Neural progenitor cell (in vitro differentiated cells): ENCODE results near the gene TNNI3K. TPM values are rescaled to one million over a fixed set of nuclear protein-coding genes. Genes with fewer than 3 reads are reported as not detected.

ENCODE experiments used
- DNase-seq: peaks from one replicate; pipeline ENCODE4 v3.0.0-alpha.2; 2016; ENCODE audit warnings: low spot score
- H2AFZ ChIP-seq: fragments of 200-600 bp; sonication (generic); replicated peaks from 2 replicates; pipeline ENCODE4 v1.6.1; 2016; ENCODE audit warnings: antibody characterized with exemption
- H3F3A ChIP-seq: fragments of 200-600 bp; sonication (generic); 2 replicates; pipeline ENCODE4 v1.6.1; 2016; ENCODE audit warnings: antibody characterized with exemption, low read depth
- H3K27ac ChIP-seq: fragments of 200-600 bp; sonication (generic); 2 replicates; pipeline ENCODE4 v1.5.1; 2016; ENCODE audit warnings: mild to moderate bottlenecking
- H3K27me3 ChIP-seq: fragments of 200-600 bp; sonication (generic); 2 replicates; pipeline ENCODE4 v1.6.1; 2016; ENCODE audit warnings: mild to moderate bottlenecking, moderate library complexity
- H3K36me3 ChIP-seq: fragments of 200-600 bp; sonication (generic); 2 replicates; pipeline ENCODE4 v1.5.1; 2016
- H3K4me1 ChIP-seq: fragments of 200-600 bp; sonication (generic); 2 replicates; pipeline ENCODE4 v1.6.1; 2016; ENCODE audit warnings: mixed run types
- H3K4me2 ChIP-seq: fragments of 200-600 bp; sonication (generic); 2 replicates; pipeline ENCODE4 v1.6.1; 2016
- H3K4me3 ChIP-seq: fragments of 200-600 bp; sonication (generic); 2 replicates; pipeline ENCODE4 v1.5.1; 2016
- H3K79me2 ChIP-seq: fragments of 200-600 bp; sonication (generic); 2 replicates; pipeline ENCODE4 v1.6.1; 2016; ENCODE audit warnings: low read depth
- H3K9ac ChIP-seq: fragments of 200-600 bp; sonication (generic); 2 replicates; pipeline ENCODE4 v1.6.1; 2016
- H3K9me3 ChIP-seq: fragments of 200-600 bp; sonication (generic); 2 replicates; pipeline ENCODE4 v1.5.1; 2016; ENCODE audit warnings: low read depth
- H4K20me1 ChIP-seq: fragments of 200-600 bp; sonication (generic); 2 replicates; pipeline ENCODE4 v1.6.1; 2016; ENCODE audit warnings: low read depth
- H3K27ac Mint-ChIP-seq: 3 replicates; pipeline ENCODE4 v1.8.0; 2021; ENCODE audit warnings: mixed read lengths
- H3K27me3 Mint-ChIP-seq: 2 replicates; pipeline ENCODE4 v1.8.0; 2022; ENCODE audit warnings: low read depth, mild to moderate bottlenecking, inconsistent platforms, moderate library complexity, mixed read lengths; ENCODE audit not compliant: insufficient read depth
- H3K36me3 Mint-ChIP-seq: 3 replicates; pipeline ENCODE4 v1.8.0; 2021; ENCODE audit warnings: mixed read lengths
- H3K4me1 Mint-ChIP-seq: 3 replicates; pipeline ENCODE4 v1.8.0; 2021; ENCODE audit warnings: mixed read lengths
- H3K4me3 Mint-ChIP-seq: 3 replicates; pipeline ENCODE4 v1.8.0; 2021; ENCODE audit warnings: mild to moderate bottlenecking, moderate library complexity, mixed read lengths
- H3K9me3 Mint-ChIP-seq: 3 replicates; pipeline ENCODE4 v1.8.0; 2020; ENCODE audit warnings: mixed read lengths
- CTCF ChIP-seq: fragments of 200-600 bp; sonication (generic); IDR thresholded peaks from 2 replicates; pipeline ENCODE4 v1.5.1; 2017; ENCODE audit warnings: antibody characterized with exemption, mild to moderate bottlenecking
- EZH2 ChIP-seq: fragments of 200-600 bp; sonication (generic); IDR thresholded peaks from 2 replicates; pipeline ENCODE4 v1.6.1; 2017; ENCODE audit warnings: antibody characterized with exemption, mild to moderate bottlenecking, moderate library complexity
- EZH2phosphoT487 ChIP-seq: fragments of 200-600 bp; sonication (generic); IDR thresholded peaks from 2 replicates; pipeline ENCODE4 v1.6.1; 2017; ENCODE audit warnings: antibody characterized with exemption
- total RNA-seq: library from RNA; depleted of rRNA; stranded (reverse); fragments of >200 nt; gene quantifications from 2 replicates; pipeline ENCODE4 v1.2.3, GENCODE V29; 2015; ENCODE audit warnings: low replicate concordance

Gene TNNI3K
- total RNA-seq, 1 donor from 2014 or later: 1.9 TPM

GRCh38 chr1:74406759-74407158 is 171.6 kb downstream of the TNNI3K start:
- no peak for DNase-seq
- no peaks in the 10 kb centered on the region for H3K79me2 ChIP-seq
- H3K9me3 ChIP-seq: no peaks in the 10 kb centered on the region
- H3K4me3 ChIP-seq: no peak overlapping the region
- no peaks in the 10 kb centered on the region for H3K27me3 ChIP-seq
- Mint-ChIP-seq H3K27me3 (no peaks in the 10 kb centered on the region), H3K9me3 (no peaks in the 10 kb centered on the region), H3K27ac (no peak overlapping the region), H3K4me1 (peaks cover 13% of the 10 kb centered on the region), H3K4me3 (no peak overlapping the region), H3K36me3 (peaks cover 2% of the 10 kb centered on the region)
- H2AFZ ChIP-seq: no peak overlapping the region
- H4K20me1 ChIP-seq: no peaks in the 10 kb centered on the region
- H3K27ac ChIP-seq: no peak overlapping the region
- TF ChIP-seq EZH2phosphoT487: no peak
- TF ChIP-seq EZH2: no peak
- H3K9ac ChIP-seq: no peak overlapping the region
- H3K4me2 ChIP-seq: no peak overlapping the region
- H3F3A ChIP-seq: no peaks in the 10 kb centered on the region
- peaks cover 16% of the 10 kb centered on the region for H3K4me1 ChIP-seq
- no peaks in the 10 kb centered on the region for H3K36me3 ChIP-seq

- H3K36me3 Mint-ChIP-seq: no peaks in the 10 kb centered on the region
- no peak overlapping the region for H3K9ac ChIP-seq
Observed at GRCh38 chr1:74407902-74408301, 172.7 kb downstream of the TNNI3K start.

GRCh38 chr1:74412244-74412643 is 177.1 kb downstream of the TNNI3K start:
- H3K36me3 Mint-ChIP-seq: no peaks in the 10 kb centered on the region
- peaks cover 5% of the 10 kb centered on the region for H3K9me3 Mint-ChIP-seq
- Histone ChIP-seq H3K4me3 (no peak overlapping the region), H3K4me1 (peaks cover 21% of the 10 kb centered on the region), H3K27ac (no peak overlapping the region), H3K4me2 (peak overlapping the region; percentile 14), H3K79me2 (no peaks in the 10 kb centered on the region), H3K27me3 (no peaks in the 10 kb centered on the region), H3K36me3 (no peaks in the 10 kb centered on the region), H2AFZ (no peak overlapping the region), H3F3A (no peaks in the 10 kb centered on the region), H4K20me1 (no peaks in the 10 kb centered on the region), H3K9me3 (no peaks in the 10 kb centered on the region), H3K9ac (no peak overlapping the region)
- DNase-seq: no peak
- H3K4me1 Mint-ChIP-seq: peaks cover 20% of the 10 kb centered on the region
- H3K27ac Mint-ChIP-seq: peak overlapping the region; percentile 3
- TF ChIP-seq CTCF (no peak), EZH2 (no peak), EZH2phosphoT487 (no peak)
- H3K4me3 Mint-ChIP-seq: no peak overlapping the region
- H3K27me3 Mint-ChIP-seq: peaks cover 3% of the 10 kb centered on the region

More at GRCh38 chr1:74407902-74408301, 172.7 kb downstream of the TNNI3K start:
- Mint-ChIP-seq H3K27ac (no peak overlapping the region), H3K9me3 (peaks cover 3% of the 10 kb centered on the region), H3K27me3 (peaks cover 3% of the 10 kb centered on the region), H3K4me3 (no peak overlapping the region), H3K4me1 (peaks cover 20% of the 10 kb centered on the region)
- H2AFZ ChIP-seq: no peak overlapping the region
- H3K4me3 ChIP-seq: no peak overlapping the region
- no peaks in the 10 kb centered on the region for H4K20me1 ChIP-seq
- no peaks in the 10 kb centered on the region for H3K27me3 ChIP-seq
- H3F3A ChIP-seq: no peaks in the 10 kb centered on the region
- TF ChIP-seq EZH2 (no peak), CTCF (no peak), EZH2phosphoT487 (no peak)
- no peaks in the 10 kb centered on the region for H3K9me3 ChIP-seq
- H3K4me2 ChIP-seq: no peak overlapping the region
- H3K79me2 ChIP-seq: no peaks in the 10 kb centered on the region
- H3K36me3 ChIP-seq: no peaks in the 10 kb centered on the region
- H3K27ac ChIP-seq: no peak overlapping the region
- no peak for DNase-seq
- H3K4me1 ChIP-seq: peaks cover 21% of the 10 kb centered on the region

- Histone ChIP-seq H3K4me3 (no peak overlapping the region), H3K27me3 (no peaks in the 10 kb centered on the region), H3F3A (no peaks in the 10 kb centered on the region), H3K79me2 (no peaks in the 10 kb centered on the region), H3K4me1 (peaks cover 13% of the 10 kb centered on the region), H3K9ac (no peak overlapping the region), H4K20me1 (no peaks in the 10 kb centered on the region), H3K4me2 (no peak overlapping the region), H2AFZ (no peak overlapping the region), H3K9me3 (no peaks in the 10 kb centered on the region), H3K27ac (no peak overlapping the region), H3K36me3 (no peaks in the 10 kb centered on the region)
- Mint-ChIP-seq H3K27ac (no peak overlapping the region), H3K27me3 (peaks cover 6% of the 10 kb centered on the region), H3K4me1 (peaks cover 22% of the 10 kb centered on the region), H3K4me3 (no peak overlapping the region), H3K9me3 (peaks cover 9% of the 10 kb centered on the region), H3K36me3 (no peaks in the 10 kb centered on the region)
- no peak for DNase-seq
- TF ChIP-seq CTCF: no peak
- TF ChIP-seq EZH2phosphoT487: no peak
- no peak for TF ChIP-seq EZH2
Observed at GRCh38 chr1:74415935-74416334, 180.7 kb downstream of the TNNI3K start.
